Limb (tissue), 2 donors: ENCODE data around the gene FOXG1.

ENCODE experiments used
- DNase-seq, 2 donors: peaks; one replicate each; pipeline ENCODE4 v3.0.0-alpha.2; 2016; ENCODE audit errors: extremely low spot score in 2 of 2

The FOXG1 gene

DNA sequence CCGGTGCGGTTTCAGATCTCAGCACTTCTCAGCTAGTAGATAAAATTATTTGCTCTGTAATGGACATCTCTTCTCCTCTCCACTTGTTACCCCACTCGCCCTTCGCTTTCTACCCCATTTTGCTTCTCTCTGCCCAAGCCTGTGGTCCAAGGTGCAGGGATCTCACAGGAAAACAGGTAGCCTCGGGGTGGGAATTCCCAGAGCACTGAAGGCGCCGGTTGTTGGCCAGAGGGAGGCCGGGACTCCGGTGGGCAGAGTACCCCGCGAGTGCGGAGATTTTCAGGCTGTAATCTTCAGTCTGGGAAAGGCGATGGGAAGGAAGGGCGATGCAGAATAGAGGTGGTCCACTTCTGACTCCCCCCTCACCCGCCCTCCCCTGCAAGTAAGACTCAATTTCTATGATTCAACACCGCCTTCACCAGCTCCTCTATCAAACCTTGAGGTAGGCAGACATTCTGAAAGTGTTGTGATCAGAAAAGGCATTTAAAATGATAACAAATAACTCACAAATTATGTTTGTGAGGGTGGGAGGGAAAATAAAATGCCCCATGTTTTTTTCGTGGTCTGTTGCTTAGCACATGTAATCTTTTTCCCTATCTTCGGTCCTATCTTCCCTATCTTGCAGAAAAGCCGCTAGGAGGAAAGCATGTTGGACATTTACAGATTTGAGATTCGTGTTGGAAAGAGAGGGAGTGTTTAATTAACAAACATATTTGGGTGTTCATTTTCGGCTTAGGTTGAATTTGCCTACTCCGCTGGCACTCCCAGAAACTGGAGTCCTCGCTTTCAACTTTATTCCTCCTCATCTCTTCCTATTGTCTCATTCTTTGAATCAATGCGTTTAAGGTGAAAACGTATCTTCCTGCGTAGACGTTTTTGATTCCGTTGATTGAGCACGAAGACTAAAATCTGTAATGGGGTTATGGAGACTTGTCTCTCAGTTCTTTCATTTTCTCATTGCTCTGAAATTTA lies 8.5 kb downstream of the FOXG1 start:
- no peak for DNase-seq

DNA sequence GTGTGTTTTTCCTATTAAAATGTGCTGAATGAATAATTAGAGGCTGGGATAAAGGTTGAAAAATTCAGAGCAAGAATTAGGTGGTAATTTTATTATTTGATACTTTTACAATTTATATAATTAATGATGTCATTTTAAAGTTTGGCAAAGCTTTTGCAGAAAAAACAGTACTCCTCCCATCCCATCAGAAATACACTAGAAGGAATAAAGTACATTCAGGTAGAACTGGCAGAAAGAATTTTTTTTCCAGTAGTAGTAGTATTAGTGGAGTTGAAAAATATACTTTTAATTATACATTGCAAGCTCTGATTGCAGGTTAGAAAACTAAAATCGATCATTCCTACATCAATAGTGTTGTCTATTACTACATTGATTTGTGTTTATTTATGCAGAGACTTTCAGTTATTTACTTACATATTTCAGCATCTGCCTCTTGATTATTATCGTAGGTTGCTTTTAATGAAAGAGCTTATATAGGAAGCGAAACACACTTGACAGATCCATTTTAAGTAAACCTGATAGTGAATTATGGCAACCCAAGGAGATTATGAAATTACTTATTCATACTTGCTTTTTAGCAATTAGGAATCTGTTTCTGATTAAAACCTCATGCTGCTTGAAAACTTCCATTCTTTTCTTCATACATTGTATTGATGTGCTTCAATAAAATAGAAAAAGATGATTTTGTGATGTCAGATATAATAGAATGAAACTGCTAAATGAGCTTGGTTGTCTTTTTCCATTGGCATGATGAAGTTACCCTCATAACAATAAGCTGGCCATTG lies 10.1 kb downstream of the FOXG1 start:
- no peak for DNase-seq

DNA sequence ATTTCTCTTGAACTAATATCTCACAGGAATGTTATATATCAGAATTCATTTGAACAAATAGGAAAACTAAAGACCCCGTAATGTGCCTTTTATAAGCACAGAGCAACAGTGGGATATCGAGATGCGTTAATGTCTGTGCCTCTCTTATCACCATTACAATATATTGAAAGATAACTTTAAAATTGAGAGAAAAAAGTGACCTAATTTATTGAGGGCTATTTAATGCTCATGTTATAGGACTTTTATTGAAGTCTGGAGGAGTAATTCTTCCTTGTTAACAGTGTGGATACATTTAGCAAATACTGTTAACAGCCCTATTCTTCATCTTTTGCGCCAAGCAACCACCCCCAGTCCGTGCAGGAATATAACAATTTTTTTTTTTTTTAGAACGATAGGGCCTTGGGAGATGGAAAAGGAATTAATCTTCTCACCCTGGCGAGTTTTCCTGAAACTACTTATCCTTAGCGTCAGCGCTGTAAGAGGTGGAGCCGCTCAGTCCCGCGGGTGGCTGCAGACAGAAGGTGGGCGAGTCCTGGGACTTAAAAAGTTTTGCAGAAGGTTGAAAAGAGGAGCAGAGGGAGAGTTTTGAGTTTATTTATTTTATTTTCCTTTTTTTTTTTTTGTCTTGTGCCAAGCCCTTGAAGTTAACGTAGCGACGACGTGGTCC lies 11.0 kb downstream of the FOXG1 start:
- no peak for DNase-seq

DNA sequence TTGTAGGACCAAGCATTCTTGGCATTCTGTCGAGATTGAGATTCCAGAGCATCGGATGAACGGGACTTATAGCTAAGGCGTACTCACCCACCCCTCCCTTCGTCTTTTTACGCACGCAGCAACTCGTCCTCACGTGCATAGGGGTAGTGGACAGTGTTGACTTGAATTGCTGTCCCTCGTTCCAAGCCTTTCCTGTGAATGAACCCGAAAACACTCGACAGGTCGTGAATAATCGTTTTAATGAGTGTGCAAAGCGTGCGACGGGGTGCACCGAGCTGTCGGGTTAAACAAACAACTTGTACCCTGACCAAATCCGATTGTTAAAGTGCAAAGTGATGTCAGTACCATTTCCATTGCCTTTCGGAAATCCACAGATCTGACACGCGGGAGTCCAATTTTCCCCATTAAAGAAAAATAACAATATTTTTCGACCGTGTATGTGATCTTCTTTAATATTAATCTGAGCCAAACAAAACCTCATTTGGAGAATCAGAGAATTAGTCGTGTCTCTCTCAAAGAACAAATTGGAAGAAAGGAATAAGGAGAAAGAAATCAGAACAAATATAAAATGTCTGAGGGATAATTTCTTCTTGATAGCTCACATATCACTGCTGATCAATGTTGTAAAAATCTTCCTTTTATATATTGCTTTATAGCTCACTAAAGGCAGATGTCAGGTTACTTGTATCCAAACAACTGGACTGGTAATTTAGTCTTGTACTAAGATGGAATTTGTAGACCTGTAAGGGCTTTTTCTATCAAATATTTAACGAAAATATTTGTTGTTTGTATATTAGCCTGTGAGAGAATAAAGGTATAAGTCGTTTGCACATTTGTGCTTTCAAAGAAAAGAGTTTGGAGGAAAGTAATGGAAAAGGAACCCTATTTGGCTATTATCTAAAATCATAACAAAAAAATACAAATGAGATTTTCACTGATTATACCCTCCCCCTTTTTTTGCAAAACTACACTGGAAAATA lies 11.8 kb downstream of the FOXG1 start:
- no peak for DNase-seq

DNA sequence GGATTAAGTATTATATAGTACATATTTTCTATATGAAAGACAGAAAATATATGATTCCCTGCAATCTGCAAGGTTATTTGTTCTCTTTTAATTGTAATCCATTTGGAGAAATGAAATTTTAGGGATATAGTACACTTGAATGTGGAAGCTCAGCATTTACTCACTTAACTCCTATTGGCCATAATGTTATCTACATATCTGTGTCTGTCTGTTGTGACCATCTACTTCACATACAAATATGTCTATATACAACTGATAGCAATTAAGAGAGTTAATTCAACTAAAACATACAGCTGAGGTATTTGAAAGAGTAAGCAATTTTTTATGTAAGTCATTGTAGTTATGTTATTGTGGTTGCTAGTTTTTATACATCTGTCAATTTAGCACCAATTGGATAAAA lies 12.9 kb downstream of the FOXG1 start:
- no peak for DNase-seq

DNA sequence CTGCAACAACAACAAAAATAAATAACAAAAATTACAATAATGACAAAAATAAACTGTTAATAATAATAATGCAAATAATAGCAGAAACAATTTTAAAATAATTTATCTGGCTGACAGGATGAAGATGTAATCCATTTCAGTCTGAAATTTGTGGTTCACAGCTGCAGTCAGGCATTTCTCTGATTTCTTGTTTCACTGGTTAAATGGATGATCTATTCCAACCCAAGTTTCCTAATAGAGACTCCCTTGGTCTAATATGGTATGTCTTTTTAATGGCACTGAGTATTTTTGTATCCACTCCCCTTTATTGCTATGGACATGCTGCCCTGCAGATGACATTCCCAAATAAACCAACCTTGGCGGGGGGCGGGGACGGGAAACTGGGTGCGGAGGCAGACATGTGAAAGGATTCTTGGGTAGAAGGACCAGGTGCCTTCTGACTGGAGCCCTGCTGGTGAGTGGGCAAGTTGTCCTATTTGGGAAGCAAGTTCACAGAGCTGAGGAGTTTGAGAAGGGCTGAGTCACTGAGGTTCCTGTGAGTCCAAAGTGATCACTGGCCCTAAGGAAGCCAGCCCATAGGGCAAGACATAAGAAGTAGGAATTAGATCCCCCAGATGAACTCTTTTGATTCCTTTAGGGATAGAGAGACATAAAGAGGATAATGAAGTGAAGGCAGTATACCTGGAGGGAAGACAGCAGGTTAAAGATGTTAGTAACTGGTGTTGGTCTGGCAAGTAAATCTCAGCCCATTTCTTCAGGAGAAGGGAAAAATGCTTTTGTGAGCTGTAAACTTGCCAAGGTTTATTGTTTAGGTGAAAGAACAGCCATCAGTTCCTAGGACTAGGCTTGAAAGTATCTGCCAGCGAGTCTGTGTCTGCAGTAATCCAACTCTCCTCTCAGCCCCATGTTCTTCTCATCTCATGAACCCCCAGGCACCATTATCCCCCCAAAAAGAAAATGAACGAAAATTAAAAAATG lies 14.5 kb downstream of the FOXG1 start:
- no peak for DNase-seq

DNA sequence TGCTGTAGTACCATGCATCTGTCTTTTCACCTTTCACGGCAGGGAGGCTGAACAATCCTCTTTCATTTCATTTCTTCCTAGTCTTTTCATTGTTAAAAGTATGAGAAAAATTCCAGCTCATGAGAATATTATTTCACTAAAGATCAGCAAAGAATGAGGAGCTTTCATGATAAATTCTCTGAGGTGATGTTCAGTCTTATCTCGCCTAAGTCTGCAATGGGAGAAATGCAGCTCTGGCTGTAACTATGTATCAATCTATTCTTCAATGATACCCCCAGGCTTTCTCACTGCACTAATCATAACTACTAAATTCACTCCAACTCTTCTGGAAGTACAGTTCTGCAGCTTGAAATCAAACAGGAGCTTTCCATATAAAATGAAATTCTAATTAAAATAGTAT lies 15.7 kb downstream of the FOXG1 start:
- no peak for DNase-seq

DNA sequence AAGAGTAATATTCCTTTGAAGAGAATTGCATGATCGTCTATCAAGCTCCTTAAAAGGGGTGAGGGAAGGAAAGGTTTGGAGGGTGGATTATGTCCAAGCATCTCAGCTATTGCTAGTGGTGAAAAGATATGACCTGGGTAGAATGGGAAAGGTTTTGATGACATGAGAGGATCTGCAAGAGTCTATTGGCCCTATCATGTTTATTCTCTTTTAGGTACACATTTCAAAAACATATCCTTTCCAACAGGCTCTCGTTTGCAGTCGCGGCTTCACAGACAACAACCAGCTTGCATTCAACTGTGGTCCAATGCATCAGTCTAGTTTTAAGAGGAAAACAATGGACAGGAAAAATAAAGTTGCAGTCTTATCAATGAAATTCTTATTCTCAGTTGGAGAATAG lies 17.1 kb downstream of the FOXG1 start:
- DNase-seq = no peak

DNA sequence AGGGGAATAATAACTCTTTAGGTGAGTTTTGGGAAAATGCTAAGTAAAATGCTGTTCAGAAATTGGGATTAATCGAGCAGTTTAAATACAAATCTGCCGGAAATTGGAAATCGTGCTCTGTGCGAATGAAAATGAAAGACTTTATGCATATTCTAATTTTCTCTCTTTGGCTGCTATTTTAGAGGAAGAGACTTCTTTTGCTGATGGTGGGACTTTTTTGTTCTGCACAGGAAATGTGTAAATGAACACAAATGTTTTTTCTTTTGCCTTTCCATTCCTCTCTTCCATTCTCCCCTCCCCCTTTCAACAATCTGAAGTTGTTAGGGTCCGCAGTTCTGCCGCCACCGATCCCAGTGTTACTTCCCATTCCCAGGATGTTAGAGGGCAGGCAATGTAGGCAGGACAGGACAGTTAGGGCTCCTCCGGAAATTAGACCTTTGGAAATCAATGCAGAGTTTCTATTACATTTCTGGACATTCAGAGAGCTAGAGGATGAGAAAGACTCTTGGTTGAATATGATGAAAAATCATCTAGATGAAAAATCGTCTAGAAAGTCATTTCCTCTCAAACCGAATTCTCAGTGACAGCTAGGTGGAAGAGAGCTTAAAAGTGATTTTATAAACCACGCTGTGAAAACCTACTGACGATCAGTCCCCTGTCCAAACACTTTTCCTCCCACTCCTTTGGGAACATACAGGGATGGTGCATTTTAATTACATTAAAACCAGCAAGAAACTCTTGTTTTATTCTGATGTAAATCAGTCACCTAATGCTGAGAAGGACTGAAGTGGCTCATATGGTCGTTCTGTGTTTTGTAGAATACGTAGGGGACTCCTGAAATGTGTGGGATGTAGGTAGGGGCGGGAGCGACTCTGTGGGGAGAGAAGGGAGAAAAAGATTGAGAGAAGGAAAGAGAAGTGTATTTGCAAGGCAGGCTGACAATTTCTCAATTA lies 17.8 kb downstream of the FOXG1 start:
- no peak for DNase-seq

DNA sequence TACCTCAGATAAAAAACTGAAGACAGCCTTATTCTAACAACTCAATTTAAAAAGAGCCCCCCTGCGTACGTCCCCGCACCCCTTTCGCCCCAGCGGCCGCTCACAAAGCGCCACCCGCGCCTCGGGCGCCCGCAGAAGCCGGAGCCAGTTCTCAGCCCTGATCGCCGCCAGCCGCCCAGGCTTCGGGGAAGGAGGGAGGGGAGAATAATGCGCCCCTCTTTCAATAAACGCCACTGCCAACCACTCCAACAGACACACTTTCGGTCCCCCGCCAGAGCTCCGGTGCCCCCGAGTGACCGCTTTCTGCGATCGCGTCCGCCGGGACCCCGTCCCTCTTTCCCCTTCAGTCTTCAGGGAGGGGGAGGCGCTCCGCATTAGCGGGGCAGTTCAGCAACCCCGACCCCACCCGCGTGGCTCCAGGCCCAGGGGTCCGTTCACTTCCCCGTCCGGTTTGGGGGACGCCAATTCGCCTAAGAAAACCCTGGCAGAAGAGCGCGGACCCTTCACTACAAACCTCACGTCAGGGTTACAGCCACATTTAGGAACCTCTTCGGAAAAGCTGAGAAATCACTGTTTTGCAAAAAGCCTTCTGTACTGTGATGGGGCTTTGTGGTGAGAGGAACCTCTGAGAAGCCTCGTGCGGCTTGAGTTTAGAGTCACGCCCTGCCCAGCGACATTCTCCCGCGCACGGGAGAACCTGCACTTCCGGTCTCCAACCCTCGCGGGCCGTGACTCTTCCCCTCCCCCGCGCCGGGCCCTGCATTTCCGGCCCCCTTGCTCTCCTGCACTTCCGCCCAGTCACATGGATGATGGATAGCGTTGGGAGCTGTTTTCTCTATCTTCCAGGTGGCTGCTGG lies 18.7 kb downstream of the FOXG1 start:
- DNase-seq = peak in 1 of 2 donors; percentile 69

DNA sequence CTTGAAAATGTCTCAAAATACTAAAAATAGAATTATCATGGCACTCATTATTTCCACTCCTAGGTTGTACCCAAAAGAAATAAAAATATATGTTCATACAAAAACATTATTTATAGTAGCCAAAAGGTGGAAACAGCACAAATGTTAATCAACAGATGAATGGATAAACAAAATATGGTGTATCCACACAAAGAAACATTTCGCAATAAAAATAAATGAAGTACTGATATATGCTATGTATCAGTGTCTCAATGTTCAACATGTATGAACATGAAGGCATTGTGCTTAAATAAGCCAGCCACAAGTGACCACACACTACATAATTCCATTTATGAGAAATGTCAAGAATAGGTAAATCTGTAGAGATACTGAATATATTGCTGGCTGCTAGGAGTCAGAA lies 40.9 kb downstream of the FOXG1 start:
- DNase-seq = no peak

DNA sequence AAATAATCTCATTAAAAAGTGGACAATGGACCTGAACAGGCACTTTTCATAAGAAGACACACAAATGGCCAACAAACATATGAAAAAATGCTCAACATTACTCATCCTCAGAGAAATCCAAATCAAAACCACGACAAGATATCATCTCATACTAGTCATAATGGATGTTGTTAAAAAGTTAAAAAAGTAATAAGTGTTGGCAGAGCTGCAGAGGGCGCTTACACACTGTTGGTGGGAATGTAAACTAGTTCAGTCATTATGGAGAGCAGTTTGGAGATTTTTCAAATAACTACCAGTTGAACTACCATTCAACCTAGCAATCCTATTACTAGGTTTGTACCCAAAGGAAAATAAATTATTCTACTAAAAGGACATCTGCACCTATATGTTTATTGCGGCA lies 47.2 kb downstream of the FOXG1 start:
- DNase-seq = no peak
